ENCODE results near the gene ST3GAL4.

The ST3GAL4 gene

GRCh38 chr11:126317432-126317755 lies 38.1 kb upstream of the ST3GAL4 start:
- H3K9me3 ChIP-seq (ENCODE audit: control insufficient read depth, insufficient read depth, low read length), result no peaks in the 10 kb centered on the region
- no peaks in the 10 kb centered on the region for H3K36me3 ChIP-seq (ENCODE audit: control insufficient read depth, insufficient read depth, low read length)
- H3K27ac ChIP-seq (ENCODE audit: low read length), result no peak overlapping the region
- H3K27me3 ChIP-seq (ENCODE audit: control insufficient read depth, insufficient read depth, low read length), result no peaks in the 10 kb centered on the region
- no peak overlapping the region for H3K4me3 ChIP-seq (ENCODE audit: low read length)
- DNase-seq (ENCODE audit: low read depth, low spot score), result no peak
- no CpG with 5 or more reads among the region's 1 CpG for WGBS (ENCODE audit: insufficient coverage, insufficient read length)
- H3K4me1 ChIP-seq (ENCODE audit: control insufficient read depth, insufficient read depth, low read length), result no peaks in the 10 kb centered on the region

GRCh38 chr11:126317756-126318573 lies 37.5 kb upstream of the ST3GAL4 start:
- H3K4me1 ChIP-seq (ENCODE audit: control insufficient read depth, insufficient read depth, low read length), result no peaks in the 10 kb centered on the region
- no peaks in the 10 kb centered on the region for H3K27me3 ChIP-seq (ENCODE audit: control insufficient read depth, insufficient read depth, low read length)
- DNase-seq (ENCODE audit: low read depth, low spot score), result no peak
- no peaks in the 10 kb centered on the region for H3K9me3 ChIP-seq (ENCODE audit: control insufficient read depth, insufficient read depth, low read length)
- no peak overlapping the region for H3K27ac ChIP-seq (ENCODE audit: low read length)
- WGBS (ENCODE audit: insufficient coverage, insufficient read length), result no CpG with 5 or more reads among the region's 14 CpGs
- H3K4me3 ChIP-seq (ENCODE audit: low read length), result no peak overlapping the region
- no peaks in the 10 kb centered on the region for H3K36me3 ChIP-seq (ENCODE audit: control insufficient read depth, insufficient read depth, low read length)

GRCh38 chr11:126318574-126319373 lies 36.7 kb upstream of the ST3GAL4 start:
- no peaks in the 10 kb centered on the region for H3K36me3 ChIP-seq (ENCODE audit: control insufficient read depth, insufficient read depth, low read length)
- WGBS (ENCODE audit: insufficient coverage, insufficient read length), result no CpG with 5 or more reads among the region's 9 CpGs
- no peaks in the 10 kb centered on the region for H3K4me1 ChIP-seq (ENCODE audit: control insufficient read depth, insufficient read depth, low read length)
- H3K4me3 ChIP-seq (ENCODE audit: low read length), result no peak overlapping the region
- H3K27me3 ChIP-seq (ENCODE audit: control insufficient read depth, insufficient read depth, low read length), result no peaks in the 10 kb centered on the region
- DNase-seq (ENCODE audit: low read depth, low spot score), result no peak
- H3K27ac ChIP-seq (ENCODE audit: low read length), result no peak overlapping the region
- H3K9me3 ChIP-seq (ENCODE audit: control insufficient read depth, insufficient read depth, low read length), result no peaks in the 10 kb centered on the region

GRCh38 chr11:126319374-126319740 lies 36.1 kb upstream of the ST3GAL4 start:
- no peaks in the 10 kb centered on the region for H3K4me1 ChIP-seq (ENCODE audit: control insufficient read depth, insufficient read depth, low read length)
- no peaks in the 10 kb centered on the region for H3K27me3 ChIP-seq (ENCODE audit: control insufficient read depth, insufficient read depth, low read length)
- no peak overlapping the region for H3K27ac ChIP-seq (ENCODE audit: low read length)
- DNase-seq (ENCODE audit: low read depth, low spot score), result no peak
- H3K36me3 ChIP-seq (ENCODE audit: control insufficient read depth, insufficient read depth, low read length), result no peaks in the 10 kb centered on the region
- WGBS (ENCODE audit: insufficient coverage, insufficient read length), result no CpG with 5 or more reads among the region's 5 CpGs
- H3K9me3 ChIP-seq (ENCODE audit: control insufficient read depth, insufficient read depth, low read length), result no peaks in the 10 kb centered on the region
- no peak overlapping the region for H3K4me3 ChIP-seq (ENCODE audit: low read length)

GRCh38 chr11:126322996-126323395 lies 32.5 kb upstream of the ST3GAL4 start:
- Histone ChIP-seq H3K4me1 (ENCODE audit: control insufficient read depth, insufficient read depth, low read length) (no peaks in the 10 kb centered on the region), H3K27me3 (ENCODE audit: control insufficient read depth, insufficient read depth, low read length) (no peaks in the 10 kb centered on the region), H3K9me3 (ENCODE audit: control insufficient read depth, insufficient read depth, low read length) (no peaks in the 10 kb centered on the region), H3K4me3 (ENCODE audit: low read length) (no peak overlapping the region), H3K27ac (ENCODE audit: low read length) (no peak overlapping the region), H3K36me3 (ENCODE audit: control insufficient read depth, insufficient read depth, low read length) (no peaks in the 10 kb centered on the region)
- DNase-seq (ENCODE audit: low read depth, low spot score), result no peak
- no CpG with 5 or more reads among the region's 3 CpGs for WGBS (ENCODE audit: insufficient coverage, insufficient read length)

GRCh38 chr11:126327281-126328000 lies 28.0 kb upstream of the ST3GAL4 start:
- WGBS (ENCODE audit: insufficient coverage, insufficient read length), result no CpG with 5 or more reads among the region's 17 CpGs
- no peak overlapping the region for H3K4me3 ChIP-seq (ENCODE audit: low read length)
- H3K4me1 ChIP-seq (ENCODE audit: control insufficient read depth, insufficient read depth, low read length), result no peaks in the 10 kb centered on the region
- no peaks in the 10 kb centered on the region for H3K9me3 ChIP-seq (ENCODE audit: control insufficient read depth, insufficient read depth, low read length)
- no peak for DNase-seq (ENCODE audit: low read depth, low spot score)
- H3K27me3 ChIP-seq (ENCODE audit: control insufficient read depth, insufficient read depth, low read length), result no peaks in the 10 kb centered on the region
- H3K27ac ChIP-seq (ENCODE audit: low read length), result no peak overlapping the region
- 0 out of 2 replicates have a peak, but pooled peaks cover 3% of the 10 kb centered on the region for H3K36me3 ChIP-seq (ENCODE audit: control insufficient read depth, insufficient read depth, low read length)

GRCh38 chr11:126328001-126328390 lies 27.5 kb upstream of the ST3GAL4 start:
- no peaks in the 10 kb centered on the region for H3K4me1 ChIP-seq (ENCODE audit: control insufficient read depth, insufficient read depth, low read length)
- no CpG with 5 or more reads among the region's 20 CpGs for WGBS (ENCODE audit: insufficient coverage, insufficient read length)
- 0 out of 2 replicates have a peak, but pooled peaks cover 3% of the 10 kb centered on the region for H3K36me3 ChIP-seq (ENCODE audit: control insufficient read depth, insufficient read depth, low read length)
- H3K4me3 ChIP-seq (ENCODE audit: low read length), result no peak overlapping the region
- H3K27ac ChIP-seq (ENCODE audit: low read length), result no peak overlapping the region
- H3K27me3 ChIP-seq (ENCODE audit: control insufficient read depth, insufficient read depth, low read length), result no peaks in the 10 kb centered on the region
- H3K9me3 ChIP-seq (ENCODE audit: control insufficient read depth, insufficient read depth, low read length), result no peaks in the 10 kb centered on the region
- no peak for DNase-seq (ENCODE audit: low read depth, low spot score)

GRCh38 chr11:126328444-126328843 lies 27.0 kb upstream of the ST3GAL4 start:
- Histone ChIP-seq H3K27me3 (ENCODE audit: control insufficient read depth, insufficient read depth, low read length) (no peaks in the 10 kb centered on the region), H3K4me3 (ENCODE audit: low read length) (no peak overlapping the region), H3K9me3 (ENCODE audit: control insufficient read depth, insufficient read depth, low read length) (no peaks in the 10 kb centered on the region), H3K36me3 (ENCODE audit: control insufficient read depth, insufficient read depth, low read length) (0 out of 2 replicates have a peak, but pooled peaks cover 3% of the 10 kb centered on the region), H3K4me1 (ENCODE audit: control insufficient read depth, insufficient read depth, low read length) (no peaks in the 10 kb centered on the region), H3K27ac (ENCODE audit: low read length) (no peak overlapping the region)
- no CpG with 5 or more reads among the region's 12 CpGs for WGBS (ENCODE audit: insufficient coverage, insufficient read length)
- no peak for DNase-seq (ENCODE audit: low read depth, low spot score)

GRCh38 chr11:126328938-126329643 lies 26.4 kb upstream of the ST3GAL4 start:
- H3K4me3 ChIP-seq (ENCODE audit: low read length), result no peak overlapping the region
- H3K36me3 ChIP-seq (ENCODE audit: control insufficient read depth, insufficient read depth, low read length), result 0 out of 2 replicates have a peak, but pooled peaks cover 3% of the 10 kb centered on the region
- WGBS (ENCODE audit: insufficient coverage, insufficient read length), result no CpG with 5 or more reads among the region's 9 CpGs
- no peaks in the 10 kb centered on the region for H3K27me3 ChIP-seq (ENCODE audit: control insufficient read depth, insufficient read depth, low read length)
- H3K9me3 ChIP-seq (ENCODE audit: control insufficient read depth, insufficient read depth, low read length), result no peaks in the 10 kb centered on the region
- no peak overlapping the region for H3K27ac ChIP-seq (ENCODE audit: low read length)
- DNase-seq (ENCODE audit: low read depth, low spot score), result no peak
- no peaks in the 10 kb centered on the region for H3K4me1 ChIP-seq (ENCODE audit: control insufficient read depth, insufficient read depth, low read length)
